ENCODE results near the gene PSMG3. TPM values are rescaled to one million over a fixed set of nuclear protein-coding genes. Genes with fewer than 3 reads are reported as not detected.

PSMG3 gene
- total RNA-seq, 2 experiments from 2014 or later: 13.3 to 13.8 TPM

DNA sequence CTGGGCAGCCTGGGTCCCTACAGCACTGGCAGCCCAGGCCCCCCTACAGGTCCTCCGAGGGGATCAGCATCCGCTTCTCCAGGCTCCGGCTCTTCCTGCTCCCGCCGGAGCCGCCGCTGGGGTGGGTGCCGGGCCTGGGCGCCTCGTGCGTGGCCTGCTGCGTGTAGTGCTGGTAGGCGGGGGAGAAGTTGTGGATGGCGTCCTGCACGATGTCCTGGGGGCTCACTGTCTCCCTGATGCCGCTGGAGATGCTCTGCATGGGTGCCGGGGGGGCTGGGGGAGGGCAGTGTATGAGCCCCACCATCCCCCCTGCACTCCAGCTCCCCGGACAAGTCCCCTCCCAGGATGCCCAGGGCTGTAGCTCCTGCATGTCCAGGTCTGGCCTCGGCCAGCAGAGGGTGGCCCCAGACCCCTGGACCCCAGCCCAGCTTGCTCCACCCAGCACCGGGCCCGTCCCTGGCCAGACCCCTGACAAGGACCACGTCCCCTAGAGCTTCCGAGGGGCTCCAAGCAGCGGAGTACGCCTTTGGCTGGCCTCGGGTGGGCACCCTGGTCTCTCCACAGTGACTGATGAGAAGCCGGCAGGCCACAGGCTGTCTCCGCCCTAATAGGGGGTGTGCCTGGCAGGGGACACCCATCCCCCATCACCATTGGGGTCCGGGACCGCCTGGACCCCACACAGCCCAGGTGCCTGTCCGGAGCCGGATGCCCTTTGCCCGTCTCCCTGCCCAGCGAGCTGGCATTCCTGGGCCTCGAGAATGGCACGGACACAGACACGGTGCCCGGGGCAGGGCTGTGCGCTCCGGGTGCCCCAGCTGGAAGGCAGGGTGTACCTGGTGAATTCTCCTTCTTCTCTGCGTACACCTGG lies 22.7 kb downstream of the PSMG3 start:
- Histone ChIP-seq H3K9me3 (ENCODE audit: control insufficient read depth in 1 of 2, insufficient read depth in 1 of 2, low read length in 2 of 2) (no peaks in the 10 kb centered on the region), H3K4me1 (ENCODE audit: insufficient read depth, low read length) (no peaks in the 10 kb centered on the region), H3K4me3 (ENCODE audit: low read length) (no peak overlapping the region), H3K27ac (ENCODE audit: low read depth in 1 of 2, low read length in 2 of 2) (no peak overlapping the region), H3K36me3 (ENCODE audit: insufficient read depth, low read length) (peaks cover 5% of the 10 kb centered on the region), H3K27me3 (ENCODE audit: control insufficient read depth in 1 of 2, insufficient read depth in 2 of 2, low read length in 2 of 2) (no peaks in the 10 kb centered on the region)
- intact Hi-C loops (cut with DNase I, micrococcal nuclease): loop anchor here in 1 of 2 experiments (5.0 kb wide), 1 partner anchor 40 kb away; no protein-coding TSS in a partner anchor
- Mint-ChIP-seq H3K9me3 (no peaks in the 10 kb centered on the region), H3K27ac (no peak overlapping the region), H3K4me3 (no peak overlapping the region), H3K4me1 (ENCODE audit: low read depth) (no peaks in the 10 kb centered on the region), H3K27me3 (no peaks in the 10 kb centered on the region), H3K36me3 (ENCODE audit: low read depth) (peaks cover 9% of the 10 kb centered on the region)
- ATAC-seq (ENCODE audit: poor library complexity) (no peak), DNase-seq (no peak)
- TF ChIP-seq, protein P1, sequence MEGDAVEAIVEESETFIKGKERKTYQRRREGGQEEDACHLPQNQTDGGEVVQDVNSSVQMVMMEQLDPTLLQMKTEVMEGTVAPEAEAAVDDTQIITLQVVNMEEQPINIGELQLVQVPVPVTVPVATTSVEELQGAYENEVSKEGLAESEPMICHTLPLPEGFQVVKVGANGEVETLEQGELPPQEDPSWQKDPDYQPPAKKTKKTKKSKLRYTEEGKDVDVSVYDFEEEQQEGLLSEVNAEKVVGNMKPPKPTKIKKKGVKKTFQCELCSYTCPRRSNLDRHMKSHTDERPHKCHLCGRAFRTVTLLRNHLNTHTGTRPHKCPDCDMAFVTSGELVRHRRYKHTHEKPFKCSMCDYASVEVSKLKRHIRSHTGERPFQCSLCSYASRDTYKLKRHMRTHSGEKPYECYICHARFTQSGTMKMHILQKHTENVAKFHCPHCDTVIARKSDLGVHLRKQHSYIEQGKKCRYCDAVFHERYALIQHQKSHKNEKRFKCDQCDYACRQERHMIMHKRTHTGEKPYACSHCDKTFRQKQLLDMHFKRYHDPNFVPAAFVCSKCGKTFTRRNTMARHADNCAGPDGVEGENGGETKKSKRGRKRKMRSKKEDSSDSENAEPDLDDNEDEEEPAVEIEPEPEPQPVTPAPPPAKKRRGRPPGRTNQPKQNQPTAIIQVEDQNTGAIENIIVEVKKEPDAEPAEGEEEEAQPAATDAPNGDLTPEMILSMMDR (IDR thresholded peaks at IDR 0.05): no peak
- ChIA-PET POLR2A (no interaction called here), CTCF (no interaction called here)

DNA sequence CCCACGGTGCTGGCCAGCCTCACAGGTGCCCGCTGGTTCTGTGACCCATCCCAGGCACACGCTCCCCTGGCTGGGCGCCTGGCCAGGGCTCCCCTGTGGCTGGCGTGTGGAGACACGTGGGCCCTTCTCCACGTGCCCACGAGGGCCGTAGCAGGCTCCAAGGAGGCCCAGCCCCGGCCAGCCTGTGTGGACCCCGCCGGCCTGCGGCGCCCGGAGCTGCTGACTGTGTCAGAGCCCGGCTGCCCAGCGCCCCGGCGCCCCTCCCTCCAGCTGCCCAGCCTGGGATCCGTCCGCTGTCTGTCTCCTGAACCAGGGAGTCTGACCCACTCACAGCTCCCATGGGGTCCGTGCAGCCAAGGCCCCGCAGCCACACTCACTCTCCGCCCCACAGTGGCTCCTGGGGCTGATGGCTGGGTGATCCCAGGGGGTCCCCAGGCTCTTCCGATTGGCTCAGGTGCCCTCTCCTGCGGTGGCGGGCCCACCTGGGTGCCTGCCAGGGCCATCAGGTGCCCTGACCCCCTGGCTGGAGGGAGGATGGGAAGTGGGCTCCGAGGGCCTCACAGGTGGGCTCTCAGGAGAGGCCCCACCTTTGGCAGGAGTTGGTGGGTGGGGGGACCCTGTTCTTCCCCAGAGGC lies 23.4 kb downstream of the PSMG3 start:
- Mint-ChIP-seq H3K27me3 (no peaks in the 10 kb centered on the region), H3K4me3 (no peak overlapping the region), H3K36me3 (ENCODE audit: low read depth) (peaks cover 14% of the 10 kb centered on the region), H3K9me3 (no peaks in the 10 kb centered on the region), H3K4me1 (ENCODE audit: low read depth) (no peaks in the 10 kb centered on the region), H3K27ac (no peak overlapping the region)
- H3K36me3 ChIP-seq (ENCODE audit: insufficient read depth, low read length): peaks cover 13% of the 10 kb centered on the region
- POLR2A ChIA-PET: no interaction called here
- H3K4me1 ChIP-seq (ENCODE audit: insufficient read depth, low read length): no peaks in the 10 kb centered on the region
- no peaks in the 10 kb centered on the region for H3K27me3 ChIP-seq (ENCODE audit: control insufficient read depth in 1 of 2, insufficient read depth in 2 of 2, low read length in 2 of 2)
- TF ChIP-seq, protein P1 (IDR thresholded peaks at IDR 0.05): no peak
- DNase-seq: no peak
- CTCF ChIA-PET: no interaction called here
- no peak overlapping the region for H3K27ac ChIP-seq (ENCODE audit: low read depth in 1 of 2, low read length in 2 of 2)
- intact Hi-C loops (cut with DNase I, micrococcal nuclease): loop anchor here in 1 of 2 experiments (5.0 kb wide), 1 partner anchor 39 kb away; no protein-coding TSS in a partner anchor
- H3K9me3 ChIP-seq (ENCODE audit: control insufficient read depth in 1 of 2, insufficient read depth in 1 of 2, low read length in 2 of 2): no peaks in the 10 kb centered on the region
- H3K4me3 ChIP-seq (ENCODE audit: low read length): no peak overlapping the region
- ATAC-seq (ENCODE audit: poor library complexity): no peak

DNA sequence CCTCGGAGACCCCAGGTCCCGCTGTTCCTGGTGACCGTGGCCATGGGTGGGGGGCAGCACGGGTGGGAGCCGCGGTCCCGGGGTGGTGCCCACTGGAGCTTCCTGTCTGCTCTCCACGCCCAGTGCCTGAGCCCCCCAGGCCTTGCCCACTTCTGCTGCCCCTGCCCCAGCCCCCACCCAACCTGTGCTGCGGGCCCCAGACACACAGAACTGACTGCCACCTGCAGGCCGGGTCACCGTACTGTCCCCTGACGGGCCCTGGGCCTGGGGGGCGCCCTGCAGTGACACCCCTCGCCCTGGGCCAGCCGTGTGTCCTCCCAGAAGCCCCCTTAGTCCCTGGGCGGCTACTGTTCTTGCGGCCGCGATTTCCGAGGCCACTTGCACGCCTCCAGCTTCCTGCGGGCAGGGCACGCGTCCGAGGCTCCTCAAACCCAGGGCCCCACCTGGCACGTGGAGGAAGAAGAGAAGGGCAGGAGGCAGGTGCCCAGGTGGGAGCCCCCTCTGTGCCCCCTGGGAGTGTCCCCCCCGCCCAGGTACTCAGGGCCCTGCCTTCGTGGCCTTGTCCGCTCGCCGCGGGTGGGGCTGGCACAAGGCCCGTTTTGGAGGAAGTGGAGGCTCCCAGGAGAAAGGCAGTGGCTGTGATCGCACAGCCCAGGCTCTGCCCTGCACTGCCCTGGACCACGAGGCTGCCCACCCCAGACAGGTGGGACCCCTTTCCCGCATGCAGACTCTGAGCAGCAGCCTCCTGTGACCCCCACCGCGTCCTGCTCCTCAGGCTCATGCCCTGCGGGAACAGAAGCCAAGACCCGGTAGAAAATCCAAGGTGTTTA lies 24.2 kb downstream of the PSMG3 start:
- CTCF ChIA-PET: no interaction called here
- no peak overlapping the region for H3K27ac Mint-ChIP-seq
- no peaks in the 10 kb centered on the region for H3K9me3 Mint-ChIP-seq
- H3K4me1 ChIP-seq (ENCODE audit: insufficient read depth, low read length): no peaks in the 10 kb centered on the region
- H3K9me3 ChIP-seq (ENCODE audit: control insufficient read depth in 1 of 2, insufficient read depth in 1 of 2, low read length in 2 of 2): no peaks in the 10 kb centered on the region
- no peaks in the 10 kb centered on the region for H3K4me1 Mint-ChIP-seq (ENCODE audit: low read depth)
- intact Hi-C loops (cut with DNase I, micrococcal nuclease): loop anchor here in 1 of 2 experiments (5.0 kb wide), 1 partner anchor 38 kb away; no protein-coding TSS in a partner anchor
- H3K27me3 ChIP-seq (ENCODE audit: control insufficient read depth in 1 of 2, insufficient read depth in 2 of 2, low read length in 2 of 2): no peaks in the 10 kb centered on the region
- POLR2A ChIA-PET: no interaction called here
- no peaks in the 10 kb centered on the region for H3K27me3 Mint-ChIP-seq
- peaks cover 21% of the 10 kb centered on the region for H3K36me3 Mint-ChIP-seq (ENCODE audit: low read depth)
- no peak for DNase-seq
- TF ChIP-seq, protein P1 (IDR thresholded peaks at IDR 0.05): no peak
- no peak for ATAC-seq (ENCODE audit: poor library complexity)
- no peak overlapping the region for H3K27ac ChIP-seq (ENCODE audit: low read depth in 1 of 2, low read length in 2 of 2)
- H3K4me3 ChIP-seq (ENCODE audit: low read length): no peak overlapping the region
- H3K4me3 Mint-ChIP-seq: no peak overlapping the region
- H3K36me3 ChIP-seq (ENCODE audit: insufficient read depth, low read length): peaks cover 21% of the 10 kb centered on the region
